GOT3 (cell line): ENCODE results near the gene KCNMA1.
A peak's percentile ranks its signal among the peaks of the same experiment; 100 is the strongest.
"Not testable (repeated sequence)": the region's sequence is repeated elsewhere in the genome, so short reads cannot be mapped to it uniquely, and the experiment has no call there.

Experiments used
- DNase-seq: peaks from one replicate; lab custom pipeline; 2025; ENCODE audit warnings: mixed read lengths; lab: John Stamatoyannopoulos, UW

KCNMA1 gene

DNA sequence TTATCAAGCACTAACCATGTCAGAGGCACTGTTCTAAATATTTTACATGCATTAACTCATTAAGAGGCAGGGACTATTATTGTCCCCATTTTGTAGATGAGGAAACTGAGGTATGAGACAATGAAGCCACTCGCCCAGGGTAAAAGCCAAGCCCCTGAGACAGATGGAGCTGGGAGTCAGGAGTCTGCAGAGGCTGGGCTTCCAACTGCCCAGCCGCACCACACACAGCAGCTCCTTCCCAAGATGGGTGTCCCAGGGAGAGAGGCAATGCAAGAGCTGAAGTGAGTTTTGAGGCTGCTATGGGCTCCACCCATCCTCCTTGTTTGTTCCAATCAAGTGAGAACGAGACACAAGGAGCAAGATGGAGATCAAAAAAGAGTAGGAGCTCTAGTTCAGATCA lies 244.2 kb downstream of the KCNMA1 start:
- no peak for DNase-seq

DNA sequence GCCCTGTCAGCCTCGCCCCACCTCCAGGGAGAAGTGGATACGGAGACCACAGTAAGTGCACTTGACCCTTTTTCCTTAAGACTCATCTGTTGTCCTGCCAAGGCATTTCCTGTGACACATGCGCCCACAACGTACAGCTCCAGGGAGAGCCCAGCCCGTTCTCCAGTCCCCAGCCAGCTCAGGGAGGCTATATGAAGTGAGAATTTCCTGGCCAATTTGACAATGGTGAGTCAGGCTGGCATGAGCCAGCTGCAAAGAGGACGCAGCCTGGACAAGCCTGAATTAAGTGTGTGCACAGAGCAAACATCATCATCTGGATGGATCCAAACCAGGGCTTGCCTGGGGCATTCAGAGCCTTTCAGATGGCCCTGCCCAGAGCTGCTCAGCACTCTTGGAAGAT lies 244.8 kb downstream of the KCNMA1 start:
- DNase-seq, result peak; percentile 54

DNA sequence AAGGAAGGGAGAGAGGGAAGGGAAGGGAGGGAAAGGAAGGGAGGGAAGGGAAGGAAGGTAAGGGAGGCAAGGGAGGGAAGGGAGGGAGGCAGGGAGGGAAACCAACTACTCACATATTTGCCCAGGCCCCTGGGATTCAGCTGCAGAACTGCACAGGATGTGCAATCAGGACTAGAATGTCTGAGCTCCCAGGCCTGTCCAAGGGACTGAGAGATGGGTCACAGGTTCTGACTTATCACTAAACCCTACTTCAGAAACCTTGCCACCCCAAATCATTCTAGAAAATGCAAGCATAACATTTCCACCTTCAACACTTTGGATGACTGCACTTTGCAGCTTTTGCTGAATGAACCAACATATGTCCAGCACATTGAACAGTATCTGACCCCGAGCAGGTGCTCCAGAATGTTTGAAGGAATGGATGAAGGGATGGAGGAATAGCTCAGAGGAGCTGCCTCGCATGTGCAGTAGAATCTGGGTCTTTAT lies 245.3 kb downstream of the KCNMA1 start:
- no peak for DNase-seq

DNA sequence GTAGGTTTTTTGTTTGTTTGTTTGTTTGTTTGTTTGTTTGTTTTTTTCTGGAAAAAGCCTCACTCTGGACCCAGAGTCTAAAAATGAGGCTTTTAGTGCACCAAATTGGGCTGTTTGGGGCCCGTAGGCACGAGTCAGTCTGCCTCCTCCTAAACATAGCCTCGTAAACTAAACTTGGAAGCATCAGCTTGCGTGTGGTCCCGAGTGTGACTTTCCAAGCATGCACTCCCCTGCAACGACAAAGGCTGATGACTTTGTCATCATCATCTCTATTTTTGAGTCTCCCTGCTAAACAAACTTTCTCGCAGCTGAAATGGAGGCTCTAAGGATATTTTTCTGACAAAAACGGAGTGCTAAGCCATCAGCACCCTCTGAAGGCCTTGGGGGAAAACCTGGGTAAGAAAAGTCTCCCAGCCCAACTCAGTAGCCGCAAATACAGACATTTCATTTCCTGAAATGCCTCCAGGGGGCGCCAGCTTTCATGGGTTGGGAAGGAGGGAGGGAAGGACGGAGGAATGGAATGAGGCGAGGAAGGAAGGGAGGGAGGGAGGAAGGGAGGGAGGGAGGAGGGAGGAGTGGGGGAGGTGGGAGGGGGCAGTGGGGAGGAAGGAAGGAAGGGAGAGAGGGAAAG lies 245.9 kb downstream of the KCNMA1 start:
- DNase-seq, result no peak

DNA sequence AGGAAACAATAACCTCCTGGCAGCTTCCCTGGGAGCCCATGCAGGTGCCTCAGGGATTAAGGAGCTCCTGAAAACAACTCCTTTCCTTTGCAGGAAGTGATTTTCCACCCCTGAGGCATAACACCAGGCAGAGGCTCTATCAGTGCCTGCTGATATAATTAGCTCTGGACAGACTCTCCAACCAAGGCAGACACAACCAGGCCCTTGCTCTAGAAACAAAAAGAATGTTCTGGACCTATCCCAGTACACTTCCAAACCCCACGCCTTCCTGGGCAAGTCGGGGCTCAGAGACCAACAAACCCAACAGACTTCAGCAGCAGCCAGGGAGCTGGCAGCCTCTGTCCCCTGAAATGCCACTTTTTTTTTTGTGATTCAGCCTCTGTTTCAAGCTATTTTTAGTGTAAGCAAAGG lies 247.1 kb downstream of the KCNMA1 start:
- DNase-seq, result no peak

DNA sequence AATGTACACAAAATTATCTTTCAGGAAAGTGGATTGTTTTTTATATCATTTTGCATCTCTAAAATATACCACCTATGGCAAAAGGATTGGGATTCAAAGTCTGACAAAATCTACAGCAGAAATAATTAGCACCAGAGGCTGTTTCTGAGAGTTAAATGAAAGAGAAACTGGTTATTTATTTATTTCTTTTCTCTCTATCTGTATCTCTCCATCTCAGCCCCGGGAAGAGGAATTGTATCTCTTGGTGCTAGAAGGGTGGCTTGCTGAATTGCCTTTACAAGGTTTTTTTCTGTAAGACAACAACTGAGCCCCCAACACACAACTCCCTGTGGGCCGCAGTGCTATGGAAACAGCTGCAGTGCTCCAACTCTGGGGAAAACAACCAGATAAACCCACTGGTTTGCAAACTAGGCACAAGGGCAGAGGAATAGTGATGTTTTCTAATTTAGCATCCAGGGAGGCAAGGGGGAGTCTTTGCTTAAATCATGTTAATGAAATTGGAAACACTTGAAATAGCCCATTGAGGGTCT lies 249.0 kb downstream of the KCNMA1 start:
- no peak for DNase-seq

DNA sequence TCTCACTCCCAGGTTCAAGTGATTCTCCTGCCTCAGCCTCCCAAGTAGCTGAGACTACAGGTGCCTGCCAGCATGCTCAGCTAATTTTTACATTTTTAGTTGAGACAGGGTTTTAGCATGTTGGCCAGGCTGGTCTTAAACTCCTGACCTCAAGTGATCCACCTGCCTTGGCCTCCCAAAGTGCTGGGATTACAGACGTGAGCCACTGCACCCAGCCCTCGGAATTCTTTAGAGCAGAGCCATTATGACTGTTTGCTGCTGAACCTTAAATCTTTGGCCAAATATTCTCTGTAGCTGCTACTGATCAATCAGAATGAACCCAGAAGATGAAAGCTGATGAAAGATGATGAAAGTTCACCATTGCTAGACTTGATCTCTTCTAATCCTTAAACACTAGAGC lies 249.9 kb downstream of the KCNMA1 start:
- not testable (repeated sequence) for DNase-seq

DNA sequence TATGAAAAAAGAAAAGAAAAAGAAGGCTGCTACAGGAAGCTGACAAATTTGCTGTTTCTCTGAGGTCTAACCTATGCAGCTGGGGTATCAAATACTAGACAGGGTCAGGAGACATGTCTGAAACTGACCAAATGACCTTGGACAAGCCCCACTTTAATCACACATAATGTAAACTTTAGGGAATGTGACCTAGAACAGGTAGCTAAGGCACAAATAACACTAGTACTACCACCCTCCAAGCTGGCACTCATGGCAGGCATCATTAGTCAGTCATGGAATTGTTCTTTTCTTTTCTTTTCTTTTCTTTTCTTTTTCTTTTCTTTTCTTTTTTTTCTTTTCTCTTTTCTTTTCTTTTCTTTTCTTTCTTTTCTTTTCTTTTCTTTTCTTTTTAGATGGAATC lies 250.4 kb downstream of the KCNMA1 start:
- DNase-seq, result no peak

DNA sequence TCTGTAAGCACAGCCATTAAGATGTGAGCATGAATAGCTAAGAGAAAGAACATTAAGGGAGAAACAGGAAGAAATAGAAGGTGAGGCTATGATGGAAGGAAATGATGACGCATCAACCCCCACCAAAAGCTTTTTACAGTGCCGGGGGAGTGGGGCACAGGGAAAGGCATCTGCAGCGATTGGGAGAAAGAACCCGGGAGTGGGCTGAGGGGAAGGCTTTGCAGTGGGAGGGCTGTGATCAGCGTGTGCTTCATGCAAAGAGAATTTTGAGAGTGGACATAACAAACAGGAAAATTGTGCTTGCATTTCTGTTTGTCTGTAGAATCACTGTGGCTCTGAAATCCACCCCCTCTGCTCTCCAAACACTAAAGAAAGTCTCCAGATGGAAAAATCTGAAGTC lies 250.8 kb downstream of the KCNMA1 start:
- no peak for DNase-seq

DNA sequence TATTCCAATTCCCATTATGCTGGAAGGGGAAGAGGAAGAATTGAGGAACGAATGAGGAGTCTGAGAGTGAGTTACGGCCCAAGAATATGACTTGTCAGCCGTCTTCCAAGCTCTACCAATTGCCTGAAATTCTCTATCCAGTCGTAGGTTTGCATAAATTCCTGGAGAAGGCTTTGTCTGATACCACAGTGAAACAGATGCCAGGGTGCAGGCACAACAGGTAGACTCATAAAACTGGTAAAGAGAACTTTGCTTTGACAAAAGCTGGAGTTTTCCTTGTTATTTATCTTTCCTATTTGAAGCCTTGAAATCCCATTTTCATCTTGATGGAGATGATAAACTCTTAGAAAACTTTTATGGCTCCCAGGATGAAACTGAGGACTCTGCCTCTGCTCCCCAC lies 251.2 kb downstream of the KCNMA1 start:
- no peak for DNase-seq

DNA sequence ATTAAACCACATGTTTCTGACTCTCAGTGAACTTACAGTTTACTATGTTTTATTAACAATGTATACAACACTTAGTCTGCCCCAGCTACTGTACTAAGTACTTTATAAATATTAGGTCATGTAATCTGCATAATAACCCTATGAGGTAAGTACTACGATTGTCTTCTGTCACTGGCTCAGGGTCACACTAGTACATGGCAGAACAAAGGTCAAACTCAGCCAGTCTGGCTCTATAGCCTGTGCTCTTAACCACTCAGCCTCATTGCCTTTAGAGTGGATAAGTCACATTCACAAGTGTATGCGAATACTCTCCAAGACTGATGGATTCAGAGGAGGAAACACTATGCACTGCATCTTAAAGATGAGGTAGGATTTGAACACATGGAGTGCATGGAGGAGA lies 252.3 kb downstream of the KCNMA1 start:
- no peak for DNase-seq

DNA sequence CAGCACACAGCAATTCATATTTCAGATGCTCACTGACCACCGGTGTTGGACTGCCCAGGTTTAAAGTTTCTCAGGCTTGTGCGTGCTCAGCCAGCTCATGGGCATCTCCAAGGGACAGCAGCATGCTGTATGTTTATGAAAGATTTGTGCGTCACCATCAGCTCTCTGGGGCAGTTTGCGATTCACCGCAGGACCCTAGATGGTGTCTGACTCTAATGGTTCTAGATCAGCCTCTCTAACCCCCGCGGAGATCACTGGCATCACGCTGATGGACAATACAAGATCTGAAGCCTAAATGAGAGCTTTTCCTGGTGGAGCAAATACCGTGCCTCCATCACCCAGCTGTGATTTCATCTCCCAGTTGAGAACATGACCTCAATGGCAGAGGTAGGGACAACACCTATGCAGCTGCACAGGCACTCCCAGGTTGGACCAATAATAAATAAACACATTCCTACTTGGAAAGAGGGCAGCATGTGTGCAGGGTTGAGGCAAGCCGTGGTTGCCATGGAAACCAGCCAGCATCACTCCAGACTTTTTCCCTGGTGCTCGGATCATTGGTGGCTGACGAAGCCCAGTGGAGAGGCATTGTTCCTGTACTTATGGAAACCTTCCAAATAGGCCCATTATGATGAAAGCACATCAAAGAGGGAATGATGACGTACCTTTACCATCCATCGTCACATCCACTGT lies 253.6 kb downstream of the KCNMA1 start:
- no peak for DNase-seq

DNA sequence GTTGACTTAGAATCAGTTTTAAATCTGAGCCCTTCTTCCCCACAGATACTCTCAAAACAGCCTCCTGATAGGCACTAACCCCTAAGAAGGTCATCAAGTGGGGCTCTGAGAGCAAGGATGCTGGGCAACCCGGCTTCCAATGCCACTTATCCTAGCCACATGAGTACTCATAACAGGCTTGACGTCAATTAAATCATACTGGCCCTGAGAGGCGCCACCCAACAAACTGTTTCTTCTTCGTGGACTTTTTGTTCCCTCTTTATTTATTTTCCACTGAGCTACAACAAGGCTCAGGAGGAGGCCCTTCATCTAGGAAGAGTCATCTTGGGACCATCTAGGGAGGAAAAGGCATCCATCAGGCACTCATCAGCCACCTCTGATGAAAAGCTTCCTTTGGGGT lies 255.9 kb downstream of the KCNMA1 start:
- DNase-seq, result no peak

DNA sequence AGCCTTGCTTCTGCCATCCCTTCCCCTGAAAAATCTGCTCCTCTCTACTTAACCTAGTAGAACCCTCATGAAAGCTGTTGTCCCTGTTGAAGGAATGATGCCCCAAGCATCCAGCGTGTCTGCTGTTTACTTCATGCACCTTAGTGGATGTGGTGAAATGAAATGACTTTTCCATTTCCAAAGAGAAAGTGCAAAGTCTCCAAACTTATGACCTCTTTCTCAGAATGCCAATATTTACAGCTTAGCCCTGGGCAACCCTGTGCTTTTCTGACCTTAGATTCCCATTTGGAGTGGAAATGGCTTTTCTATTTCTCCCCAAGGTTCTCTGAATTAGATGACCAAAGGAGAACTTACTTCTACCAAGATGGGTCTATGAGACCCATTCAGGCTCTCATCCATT lies 256.9 kb downstream of the KCNMA1 start:
- DNase-seq, result no peak

DNA sequence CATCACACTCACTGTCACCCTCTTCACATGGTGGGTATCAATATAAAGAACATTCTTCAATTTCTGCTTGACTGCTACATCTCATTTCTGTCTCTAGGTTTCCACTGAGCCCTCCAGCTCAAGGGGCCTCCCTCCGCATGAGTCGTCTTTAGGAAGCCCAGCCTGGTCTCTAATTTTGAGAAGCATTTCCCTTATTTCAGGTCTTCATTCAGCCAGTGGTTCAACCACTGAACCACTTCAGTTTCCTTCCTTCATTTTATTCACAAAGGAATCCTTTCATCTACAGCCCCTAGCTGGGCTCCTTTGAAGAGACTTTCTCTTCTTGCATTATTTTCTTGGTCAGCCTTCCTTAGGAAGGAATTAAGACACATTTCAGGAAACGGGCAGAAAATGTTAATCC lies 257.4 kb downstream of the KCNMA1 start:
- no peak for DNase-seq

DNA sequence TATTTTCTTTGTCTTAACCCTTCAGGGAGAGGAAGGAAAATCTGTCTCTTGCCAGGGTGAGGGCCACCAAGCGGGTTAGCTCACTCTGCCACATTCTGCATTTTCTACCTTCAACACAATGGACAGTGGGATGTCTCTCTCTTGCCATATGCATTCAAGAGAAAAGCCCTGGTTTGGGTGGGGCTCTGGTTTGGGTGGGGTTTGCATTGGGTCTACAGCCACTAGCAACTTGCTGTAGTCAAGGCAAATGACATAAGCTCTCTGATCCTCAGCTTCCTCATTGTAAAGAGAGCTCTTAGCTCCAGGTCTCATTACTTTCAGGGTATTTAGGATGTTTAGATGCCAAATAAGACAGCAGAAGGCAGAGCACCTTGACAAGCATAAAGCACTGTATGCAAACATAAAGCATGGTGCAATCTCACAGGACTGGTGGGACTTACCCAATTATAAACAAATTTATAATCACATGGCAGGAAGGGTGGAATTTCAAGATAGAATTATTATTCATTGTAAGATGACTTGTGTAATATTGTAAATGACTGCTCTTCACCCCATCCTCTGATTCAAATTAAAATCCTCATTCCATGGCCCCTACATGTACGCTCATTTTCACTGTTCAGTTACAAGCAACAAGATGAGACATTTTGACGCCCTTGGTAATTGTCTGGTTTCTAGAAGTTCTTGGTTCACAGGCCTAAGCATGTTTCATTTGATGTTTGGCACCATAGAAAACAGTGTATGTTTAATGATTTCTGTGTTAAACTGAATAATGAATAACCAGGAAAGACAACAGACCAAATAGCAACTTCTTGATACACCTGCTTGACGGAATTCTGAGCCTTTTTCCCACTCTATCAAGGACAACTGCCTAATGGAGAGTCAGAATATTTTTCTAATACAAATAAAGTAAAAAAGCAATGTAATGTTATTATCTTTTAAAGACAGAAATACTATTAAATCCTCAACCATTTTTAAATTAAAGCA lies 258.9 kb downstream of the KCNMA1 start:
- no peak for DNase-seq

DNA sequence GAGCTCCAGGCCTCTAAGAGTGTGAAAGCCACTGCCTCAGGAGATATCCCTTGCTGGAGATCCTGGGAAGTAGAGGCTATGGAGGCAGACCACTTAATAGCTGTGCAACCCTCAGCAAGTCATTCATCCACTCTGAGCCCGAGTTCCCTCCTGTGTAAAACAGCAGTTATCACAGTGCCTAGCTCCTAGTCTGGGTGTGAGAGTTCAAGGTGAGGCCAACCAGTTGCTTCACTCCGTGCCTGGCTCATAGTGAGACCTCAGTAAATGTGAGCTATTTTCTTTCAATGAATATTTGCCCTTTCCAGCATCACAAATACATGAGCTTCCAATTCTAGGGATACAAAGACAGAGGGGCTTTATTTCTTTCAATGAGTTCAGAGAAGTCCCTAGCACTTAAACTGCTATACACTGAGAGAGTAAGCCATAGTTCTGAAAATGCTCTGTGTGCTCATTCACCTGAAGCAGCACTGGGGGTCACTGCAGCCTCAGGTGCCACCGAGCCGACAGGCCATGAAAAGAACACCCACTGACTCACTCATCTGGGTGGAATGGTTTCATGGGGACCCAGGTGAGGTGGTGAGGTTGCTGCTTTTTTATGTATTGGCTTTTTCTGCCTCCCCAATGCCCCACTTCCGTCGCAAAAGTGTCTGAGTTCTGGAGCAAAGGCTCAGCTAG lies 259.8 kb downstream of the KCNMA1 start:
- no peak for DNase-seq

DNA sequence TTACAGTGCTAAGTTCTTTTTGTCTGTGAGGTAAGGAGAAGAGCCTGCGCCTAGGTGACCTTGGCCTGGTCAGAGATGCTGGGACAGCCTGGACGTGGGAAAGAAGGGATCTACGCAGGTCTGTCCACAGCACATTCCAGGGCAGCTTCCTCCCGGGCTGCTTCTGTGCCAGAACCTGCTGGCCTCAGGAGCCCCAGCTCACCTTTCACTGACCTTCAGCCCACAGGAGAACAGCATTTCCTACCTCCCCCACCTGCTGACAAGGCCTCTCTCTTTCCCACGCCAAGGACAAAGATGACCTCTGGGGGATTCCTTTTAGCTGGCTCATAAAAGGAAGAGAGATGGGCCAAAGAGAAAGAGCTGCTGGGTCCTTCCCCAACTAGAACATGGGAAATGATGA lies 260.6 kb downstream of the KCNMA1 start:
- no peak for DNase-seq

DNA sequence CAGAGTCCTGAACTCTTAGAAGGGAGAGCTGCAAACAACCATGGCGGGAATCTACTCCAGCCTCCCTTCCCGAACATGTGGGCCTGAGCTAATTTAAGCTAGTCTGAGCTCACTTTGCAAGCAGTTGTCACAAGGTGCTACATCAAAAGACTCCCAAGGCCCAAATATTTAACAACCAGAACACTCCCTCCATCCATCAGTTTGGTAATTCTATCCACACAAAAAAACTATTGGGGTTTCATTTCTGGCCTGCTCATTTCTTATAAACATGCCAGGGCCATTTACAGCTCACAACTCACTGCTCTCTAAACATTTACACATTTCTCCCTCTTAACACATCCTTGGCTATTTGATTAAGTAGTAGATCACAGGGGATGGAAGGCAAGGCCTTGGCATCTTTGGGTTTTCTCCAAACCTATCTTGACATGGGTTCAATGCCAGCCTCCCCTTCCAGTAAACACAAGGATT lies 263.4 kb downstream of the KCNMA1 start:
- DNase-seq, result no peak

DNA sequence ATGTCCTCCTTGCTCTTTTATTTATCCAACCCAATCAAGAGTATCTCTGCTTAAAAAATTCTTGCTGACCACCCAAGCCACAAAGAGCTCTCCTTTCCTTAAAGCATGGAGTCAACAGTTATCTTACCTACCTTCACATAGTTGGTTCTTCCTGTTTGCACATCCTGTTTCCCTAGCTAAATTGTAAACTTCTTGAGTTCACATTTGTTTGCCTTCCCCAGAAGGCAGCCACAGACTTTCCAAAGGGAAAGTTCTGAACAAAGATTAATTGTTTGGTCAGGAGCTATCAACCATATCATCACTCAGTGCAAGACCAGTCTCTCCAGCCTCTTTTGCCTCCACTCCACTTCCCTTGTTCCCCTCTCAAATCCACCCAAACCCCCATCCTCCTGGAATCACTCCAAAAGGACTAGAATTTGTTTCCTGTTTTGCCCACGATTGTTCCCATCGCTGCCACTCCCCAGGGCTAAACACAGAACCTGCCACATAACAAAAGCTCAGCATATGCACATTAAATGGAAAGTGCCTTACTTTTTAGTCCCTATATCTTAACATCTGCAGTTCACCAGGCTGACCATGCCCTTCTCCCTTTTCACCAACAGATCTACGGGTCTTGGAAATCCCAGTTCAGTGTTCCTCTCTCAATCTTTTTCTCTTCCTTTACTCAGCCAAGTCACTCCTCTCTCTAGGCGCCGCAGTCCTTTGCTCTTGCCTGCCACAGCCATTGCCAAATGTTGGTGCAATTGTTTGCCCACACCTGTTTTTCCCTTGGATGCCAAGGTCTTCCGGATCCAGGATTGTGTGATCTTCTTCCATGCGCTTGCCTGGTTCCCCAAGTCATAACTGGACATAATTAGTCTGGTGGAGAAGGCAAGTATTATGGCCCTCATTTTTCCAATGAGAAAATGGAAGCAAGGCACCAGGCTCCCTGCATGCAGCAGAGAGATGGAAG lies 265.5 kb downstream of the KCNMA1 start:
- no peak for DNase-seq

DNA sequence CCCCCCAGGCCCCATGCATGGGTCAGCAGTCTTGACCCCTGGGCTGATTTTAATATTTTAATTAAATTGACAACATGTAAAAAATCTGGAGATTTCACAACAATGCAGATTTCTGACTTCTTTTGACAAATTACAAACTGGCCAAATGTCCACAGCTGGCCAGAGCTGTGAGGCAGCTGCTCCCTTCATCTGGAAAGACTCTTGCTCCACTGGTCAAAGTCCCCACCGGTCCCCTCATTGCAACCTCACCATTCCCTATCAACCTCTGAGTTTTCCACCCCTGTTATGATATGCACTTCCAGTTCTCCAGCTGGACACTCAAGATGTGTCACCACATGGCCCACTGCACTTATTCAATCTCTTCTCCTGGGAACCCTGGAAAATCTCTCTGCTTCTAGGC lies 266.2 kb downstream of the KCNMA1 start:
- DNase-seq, result no peak
